Stimulated activated naive B cell treated with anti-CD40 and anti-IgM and Interleukin-4, amounts not matched to agents 10 μg/mL and 1 μg/mL and 100 μg/mL, for 72 hours (primary cell): ENCODE results near the gene MOB1A.
A peak's percentile ranks its signal among the peaks of the same experiment; 100 is the strongest.
"Not testable (repeated sequence)": the region's sequence is repeated elsewhere in the genome, so short reads cannot be mapped to it uniquely, and the experiment has no call there.

Experiments used
- ATAC-seq, 2 donors: fragments of 150-1000 bp; cut with Tn5 transposase; replicated peaks; 2 replicates each; pipeline ENCODE4 v1.10.0; 2021; ENCODE audit warnings: moderate library complexity in 1 of 2
- DNase-seq: peaks from one replicate; pipeline ENCODE4 v3.0.0; 2021
- H3K27ac Mint-ChIP-seq: one replicate; pipeline ENCODE4 v1.8.0; 2022; ENCODE audit warnings: mild to moderate bottlenecking, mixed read lengths
- H3K27me3 Mint-ChIP-seq, 2 donors: one replicate each; pipeline ENCODE4 v1.8.0; 2022; ENCODE audit warnings: mixed read lengths in 2 of 2
- H3K36me3 Mint-ChIP-seq, 2 donors: one replicate each; pipeline ENCODE4 v1.8.0; 2022; ENCODE audit warnings: mixed read lengths in 2 of 2, mild to moderate bottlenecking in 1 of 2
- H3K4me1 Mint-ChIP-seq, 2 donors: one replicate each; pipeline ENCODE4 v1.8.0; 2022; ENCODE audit warnings: mixed read lengths in 2 of 2, mild to moderate bottlenecking in 1 of 2
- H3K4me3 Mint-ChIP-seq, 2 donors: one replicate each; pipeline ENCODE4 v1.8.0; 2022; ENCODE audit warnings: mild to moderate bottlenecking in 2 of 2, mixed read lengths in 2 of 2, moderate library complexity in 1 of 2
- H3K9me3 Mint-ChIP-seq, 2 donors: one replicate each; pipeline ENCODE4 v1.8.0; 2022; ENCODE audit warnings: mixed read lengths in 2 of 2, mild to moderate bottlenecking in 1 of 2

Gene MOB1A

GRCh38 chr2:74149247-74149525 is 29.5 kb downstream of the MOB1A start:
- no peaks in the 10 kb centered on the region for H3K27me3 Mint-ChIP-seq
- no peak for DNase-seq
- H3K9me3 Mint-ChIP-seq: no peaks in the 10 kb centered on the region
- ATAC-seq: no peak
- no peak overlapping the region for H3K4me3 Mint-ChIP-seq
- peaks cover 12 to 21% of the 10 kb centered on the region in 2 donors for H3K4me1 Mint-ChIP-seq
- no peak overlapping the region for H3K27ac Mint-ChIP-seq
- H3K36me3 Mint-ChIP-seq: peaks cover 13 to 18% of the 10 kb centered on the region in 2 donors

- Mint-ChIP-seq H3K27me3 (no peaks in the 10 kb centered on the region), H3K4me1 (peaks cover 12 to 19% of the 10 kb centered on the region in 2 donors), H3K36me3 (peaks cover 10 to 15% of the 10 kb centered on the region in 2 donors), H3K27ac (no peak overlapping the region), H3K4me3 (no peak overlapping the region), H3K9me3 (no peaks in the 10 kb centered on the region)
- no peak for DNase-seq
- ATAC-seq: no peak
Observed at GRCh38 chr2:74148457-74149246, 30.0 kb downstream of the MOB1A start.

GRCh38 chr2:74147727-74148456 is 30.8 kb downstream of the MOB1A start, which contains the start of gene BOLA3:
TSS of gene BOLA3 (minus strand) at chr2:74147912. CDS start at chr2:74147874, 38 bp downstream.
- Mint-ChIP-seq H3K27ac (no peak within 1 kb of the TSS), H3K27me3 (no peaks in the 10 kb centered on the region), H3K4me1 (peaks cover 9 to 12% of the 10 kb centered on the region in 2 donors), H3K36me3 (peaks cover 7 to 11% of the 10 kb centered on the region in 2 donors), H3K9me3 (no peaks in the 10 kb centered on the region), H3K4me3 (no peak within 1 kb of the TSS)
- DNase-seq (peak; percentile 89), ATAC-seq (peak; percentile 92 to 95)

GRCh38 chr2:74146929-74147726 is 31.6 kb downstream of the MOB1A start:
- no peaks in the 10 kb centered on the region for H3K27me3 Mint-ChIP-seq
- no peaks in the 10 kb centered on the region for H3K9me3 Mint-ChIP-seq
- H3K36me3 Mint-ChIP-seq: peaks cover 14 to 17% of the 10 kb centered on the region in 2 donors
- ATAC-seq (peak; percentile 62 to 66), DNase-seq (peak; percentile 63)
- peaks cover 9 to 11% of the 10 kb centered on the region in 2 donors for H3K4me1 Mint-ChIP-seq
- no peak overlapping the region for H3K4me3 Mint-ChIP-seq
- H3K27ac Mint-ChIP-seq: no peak overlapping the region

GRCh38 chr2:74142340-74142739 is 36.3 kb downstream of the MOB1A start:
- ATAC-seq (no peak), DNase-seq (no peak)
- Mint-ChIP-seq H3K27ac (peak overlapping the region; percentile 20), H3K27me3 (no peaks in the 10 kb centered on the region), H3K4me3 (no peak overlapping the region), H3K4me1 (peaks cover 11 to 14% of the 10 kb centered on the region in 2 donors), H3K36me3 (peaks cover 40 to 42% of the 10 kb centered on the region in 2 donors), H3K9me3 (no peaks in the 10 kb centered on the region)

GRCh38 chr2:74138600-74139323 is 39.9 kb downstream of the MOB1A start:
- Mint-ChIP-seq H3K4me3 (no peak overlapping the region), H3K27ac (no peak overlapping the region), H3K36me3 (peaks cover 54 to 61% of the 10 kb centered on the region in 2 donors), H3K4me1 (peaks cover 8 to 11% of the 10 kb centered on the region in 2 donors), H3K9me3 (no peaks in the 10 kb centered on the region), H3K27me3 (no peaks in the 10 kb centered on the region)
- DNase-seq: no peak
- no peak for ATAC-seq

- H3K27me3 Mint-ChIP-seq: no peaks in the 10 kb centered on the region
- peaks cover 8 to 11% of the 10 kb centered on the region in 2 donors for H3K4me1 Mint-ChIP-seq
- H3K4me3 Mint-ChIP-seq: no peak overlapping the region
- H3K27ac Mint-ChIP-seq: no peak overlapping the region
- H3K9me3 Mint-ChIP-seq: peaks cover 0 to 2% of the 10 kb centered on the region in 2 donors
- no peak for DNase-seq
- no peak for ATAC-seq
- H3K36me3 Mint-ChIP-seq: peaks cover 62 to 70% of the 10 kb centered on the region in 2 donors
Observed at GRCh38 chr2:74137651-74138599, 40.8 kb downstream of the MOB1A start.

GRCh38 chr2:74131901-74132300 is 46.8 kb downstream of the MOB1A start:
- Mint-ChIP-seq H3K27ac (no peak overlapping the region), H3K36me3 (peaks cover 24 to 36% of the 10 kb centered on the region in 2 donors), H3K9me3 (peaks cover 0 to 2% of the 10 kb centered on the region in 2 donors), H3K4me3 (no peak overlapping the region), H3K4me1 (no peaks in the 10 kb centered on the region), H3K27me3 (peaks cover 10 to 20% of the 10 kb centered on the region in 2 donors)
- no peak for DNase-seq
- ATAC-seq: no peak

GRCh38 chr2:74130211-74130995 is 48.3 kb downstream of the MOB1A start:
- ATAC-seq: no peak
- Mint-ChIP-seq H3K4me1 (no peaks in the 10 kb centered on the region), H3K4me3 (no peak overlapping the region), H3K27me3 (peaks cover 10 to 20% of the 10 kb centered on the region in 2 donors), H3K36me3 (peaks cover 20 to 31% of the 10 kb centered on the region in 2 donors), H3K27ac (no peak overlapping the region), H3K9me3 (peaks cover 0 to 2% of the 10 kb centered on the region in 2 donors)
- DNase-seq: no peak

- H3K27ac Mint-ChIP-seq: no peak overlapping the region
- H3K9me3 Mint-ChIP-seq: peaks cover 0 to 1% of the 10 kb centered on the region in 2 donors
- no peak overlapping the region for H3K4me3 Mint-ChIP-seq
- no peak for DNase-seq
- no peak for ATAC-seq
- H3K36me3 Mint-ChIP-seq: peaks cover 3 to 12% of the 10 kb centered on the region in 2 donors
- H3K27me3 Mint-ChIP-seq: peaks cover 10 to 20% of the 10 kb centered on the region in 2 donors
- H3K4me1 Mint-ChIP-seq: no peaks in the 10 kb centered on the region
Observed at GRCh38 chr2:74128206-74128605, 50.5 kb downstream of the MOB1A start.

GRCh38 chr2:74123955-74124354 is 54.7 kb downstream of the MOB1A start:
- not testable (repeated sequence) for ATAC-seq, H3K4me3 Mint-ChIP-seq, DNase-seq, H3K4me1 Mint-ChIP-seq, H3K27me3 Mint-ChIP-seq, H3K27ac Mint-ChIP-seq
- Mint-ChIP-seq H3K36me3 (peaks cover 8 to 14% of the 10 kb centered on the region in 2 donors), H3K9me3 (peaks cover 11 to 16% of the 10 kb centered on the region in 2 donors)

- not testable (repeated sequence) for ATAC-seq, H3K4me3 Mint-ChIP-seq, H3K27me3 Mint-ChIP-seq, DNase-seq, H3K4me1 Mint-ChIP-seq
- Mint-ChIP-seq H3K36me3 (peaks cover 8 to 14% of the 10 kb centered on the region in 2 donors), H3K27ac (peak overlapping the region; percentile 14), H3K9me3 (peaks cover 11 to 16% of the 10 kb centered on the region in 2 donors)
Observed at GRCh38 chr2:74121846-74122245, 56.8 kb downstream of the MOB1A start.
